GM18511 (cell line): ENCODE results near the gene PPP1R15B.
"Not testable (repeated sequence)": the region's sequence is repeated elsewhere in the genome, so short reads cannot be mapped to it uniquely, and the experiment has no call there.

Experiments
- ATAC-seq: cut with Tn5 transposase; IDR thresholded peaks from one replicate; pipeline ENCODE4 v1.9.1; 2021; ENCODE audit warnings: mild to moderate bottlenecking, moderate library complexity; ENCODE audit not compliant: unreplicated experiment

PPP1R15B gene

DNA sequence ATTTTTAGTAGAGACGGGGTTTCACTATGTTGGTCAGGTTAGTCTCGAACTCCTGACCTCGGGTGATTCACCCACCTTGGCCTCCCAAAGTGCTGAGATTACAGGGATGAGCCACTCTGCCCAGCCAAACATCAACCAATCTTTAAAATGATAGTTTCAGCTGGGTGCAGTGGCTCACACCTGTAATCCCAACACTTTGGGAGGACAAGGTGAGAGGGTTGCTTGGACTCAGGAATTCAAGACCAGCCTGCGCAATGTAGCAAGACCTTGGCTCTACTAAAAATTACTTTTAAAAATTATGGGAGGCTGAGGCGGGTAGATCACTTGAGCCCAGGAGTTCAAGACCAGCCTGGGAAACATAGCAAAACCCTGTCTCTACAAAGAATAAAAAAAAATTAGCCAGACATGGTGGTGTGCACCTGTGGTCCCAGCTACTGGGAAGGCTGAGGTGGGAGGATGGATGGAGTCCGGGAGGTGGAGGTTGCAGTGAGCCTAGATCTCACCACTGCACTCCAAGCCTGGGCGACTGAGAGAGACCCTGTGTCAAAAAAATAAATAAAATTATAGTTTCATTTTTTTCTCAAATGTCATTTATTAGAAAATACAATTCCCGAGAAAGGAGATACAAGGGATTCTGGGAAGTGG, 10.6 kb upstream of the PPP1R15B start:
- not testable (repeated sequence) for ATAC-seq

- ATAC-seq = no peak
Measured at GRCh38 chr1:204421441-204421840, 9.8 kb upstream of the PPP1R15B start.

GRCh38 chr1:204420039-204421004, 8.7 kb upstream of the PPP1R15B start:
- ATAC-seq = no peak

DNA sequence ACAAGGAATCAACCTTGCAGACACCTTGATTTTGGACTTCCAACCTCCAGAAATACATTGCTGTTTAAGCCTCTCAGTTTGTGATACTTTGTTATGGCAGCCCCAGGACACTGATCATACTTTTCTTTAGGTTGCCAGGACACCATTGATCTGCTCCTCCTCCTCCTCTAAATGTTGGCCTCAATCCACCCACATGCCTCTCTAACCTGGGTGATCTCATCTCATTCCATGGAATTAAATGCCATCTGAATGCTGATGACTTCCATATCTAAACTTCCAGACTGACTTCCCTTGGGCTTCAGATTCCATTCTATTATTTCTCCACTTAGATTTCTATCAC, 7.4 kb upstream of the PPP1R15B start:
- ATAC-seq = no peak

- no peak for ATAC-seq
Measured at GRCh38 chr1:204418174-204419063, 6.8 kb upstream of the PPP1R15B start.

DNA sequence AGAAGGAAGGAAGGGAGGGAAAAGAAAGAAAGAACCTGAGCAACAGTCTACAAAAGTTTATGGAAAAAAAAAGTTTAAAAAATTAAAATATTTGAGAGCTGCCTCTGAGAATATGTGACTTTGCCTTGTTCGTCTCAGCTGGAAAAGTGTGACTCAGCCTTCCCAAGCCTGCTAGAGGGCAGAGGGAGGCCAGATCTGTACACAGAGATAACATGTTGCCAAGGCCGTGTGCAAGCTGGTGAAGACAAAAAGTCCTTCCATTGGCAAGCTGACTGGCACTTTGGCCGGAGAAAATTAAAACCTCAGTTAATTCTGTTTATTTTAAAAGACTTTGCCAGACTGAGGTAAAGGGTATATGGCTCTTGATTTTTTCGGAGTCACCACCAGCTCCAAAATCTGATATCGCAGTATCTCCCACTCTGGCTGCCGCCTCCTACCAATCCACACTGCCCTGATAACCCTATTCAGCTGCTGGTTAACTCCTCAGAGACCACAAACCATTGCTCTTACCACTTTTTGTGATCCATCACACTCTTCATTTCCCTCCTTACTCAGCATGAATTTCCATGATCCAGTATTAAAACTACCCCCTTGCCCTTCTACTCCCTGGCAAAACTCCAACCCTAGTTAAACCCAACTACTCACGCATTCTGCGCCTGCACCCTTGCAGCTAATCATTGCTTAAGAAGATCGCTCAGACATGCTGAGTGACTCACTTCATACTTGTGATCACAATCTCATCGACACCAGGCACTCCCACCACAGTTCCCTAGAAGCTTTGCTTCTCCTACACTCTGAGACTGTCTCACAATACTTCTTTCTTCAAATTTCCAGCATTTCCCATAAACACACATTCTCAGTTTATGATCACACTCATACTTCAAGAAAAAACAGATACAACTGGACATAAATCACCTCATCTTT, 5.7 kb upstream of the PPP1R15B start:
- ATAC-seq = no peak

- no peak for ATAC-seq
Measured at GRCh38 chr1:204416589-204417073, 5.0 kb upstream of the PPP1R15B start.

GRCh38 chr1:204415351-204415750, 3.7 kb upstream of the PPP1R15B start:
- no peak for ATAC-seq

DNA sequence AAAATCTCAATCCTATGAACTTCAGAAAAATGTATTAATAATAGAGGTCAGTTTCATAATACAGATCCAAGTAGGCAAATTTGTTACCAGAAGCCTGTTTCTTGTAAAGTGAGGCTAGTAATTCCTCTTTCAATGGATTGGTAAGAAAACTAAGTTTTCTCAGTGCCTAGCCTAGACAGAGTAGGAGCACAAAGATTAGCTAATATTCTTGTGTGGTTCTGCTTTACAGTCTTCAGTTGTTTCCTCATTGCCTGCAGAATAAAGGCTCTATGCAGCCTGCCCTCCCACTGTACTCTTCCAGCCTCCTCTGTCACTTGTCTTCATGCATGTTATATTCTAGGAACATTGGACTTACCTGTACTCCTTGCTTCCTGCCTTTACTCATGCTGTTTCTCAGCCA, 2.4 kb upstream of the PPP1R15B start:
- ATAC-seq = no peak

DNA sequence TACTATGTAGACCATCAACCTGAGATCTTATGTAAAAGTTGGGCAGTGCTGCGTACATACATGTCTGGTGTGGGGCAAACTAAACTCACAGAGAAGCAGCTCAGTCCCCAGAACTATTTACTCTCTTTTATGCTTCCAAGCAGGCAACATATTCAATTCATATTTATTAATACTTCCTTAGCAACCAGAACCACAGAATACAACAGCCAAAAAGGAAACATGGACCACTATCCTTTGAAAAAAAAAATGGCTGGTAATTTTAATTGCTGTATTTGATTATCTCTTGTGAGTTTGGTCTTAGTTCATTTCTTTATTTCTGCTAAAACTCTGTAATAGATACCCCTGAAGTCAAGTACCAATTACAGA, 1.5 kb upstream of the PPP1R15B start:
- ATAC-seq = no peak

GRCh38 chr1:204410688-204411450, 748 bp downstream of the PPP1R15B start:
- ATAC-seq = peak; percentile 43

GRCh38 chr1:204409836-204410687, 1.6 kb downstream of the PPP1R15B start:
- no peak for ATAC-seq

- ATAC-seq = no peak
Measured at GRCh38 chr1:204409123-204409522, 2.5 kb downstream of the PPP1R15B start.

DNA sequence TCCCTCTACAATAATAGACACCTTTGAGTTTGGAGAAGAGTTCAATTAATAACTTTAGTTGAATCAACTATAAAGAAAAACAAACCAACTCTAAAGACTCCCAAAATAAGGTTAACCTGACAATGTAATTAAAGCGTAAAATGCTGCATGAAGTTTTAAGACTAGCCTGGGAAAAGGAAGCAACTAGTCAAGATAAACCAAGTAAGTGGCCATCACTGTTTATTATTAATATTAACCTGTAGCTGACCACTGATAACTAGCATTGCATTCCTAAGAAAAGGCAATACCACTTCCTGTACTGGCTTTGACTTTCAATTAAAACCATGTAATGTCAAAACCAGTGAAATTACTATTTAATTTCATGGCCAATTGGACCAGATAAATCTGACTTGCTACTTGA, 3.0 kb downstream of the PPP1R15B start:
- no peak for ATAC-seq

DNA sequence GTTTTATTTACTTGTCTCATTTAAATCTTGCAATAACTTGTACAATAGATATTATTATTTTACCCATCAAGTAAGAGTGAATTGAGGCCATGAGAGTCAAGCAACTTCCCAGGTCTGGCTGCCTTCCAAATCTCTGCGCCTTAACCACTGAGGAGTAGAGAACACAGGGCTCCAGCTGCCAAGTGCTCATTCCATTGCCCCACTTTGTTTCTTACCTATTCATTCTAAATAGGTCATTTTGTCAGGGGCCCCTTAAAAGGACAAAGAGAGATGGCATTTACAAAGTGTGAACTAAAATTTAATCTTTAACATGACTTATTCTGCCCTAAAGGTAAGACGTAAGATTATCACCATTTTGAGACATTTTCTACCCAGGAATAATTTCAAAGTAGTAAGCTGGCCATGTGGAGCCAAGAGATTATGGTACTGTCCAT, 3.5 kb downstream of the PPP1R15B start:
- no peak for ATAC-seq

DNA sequence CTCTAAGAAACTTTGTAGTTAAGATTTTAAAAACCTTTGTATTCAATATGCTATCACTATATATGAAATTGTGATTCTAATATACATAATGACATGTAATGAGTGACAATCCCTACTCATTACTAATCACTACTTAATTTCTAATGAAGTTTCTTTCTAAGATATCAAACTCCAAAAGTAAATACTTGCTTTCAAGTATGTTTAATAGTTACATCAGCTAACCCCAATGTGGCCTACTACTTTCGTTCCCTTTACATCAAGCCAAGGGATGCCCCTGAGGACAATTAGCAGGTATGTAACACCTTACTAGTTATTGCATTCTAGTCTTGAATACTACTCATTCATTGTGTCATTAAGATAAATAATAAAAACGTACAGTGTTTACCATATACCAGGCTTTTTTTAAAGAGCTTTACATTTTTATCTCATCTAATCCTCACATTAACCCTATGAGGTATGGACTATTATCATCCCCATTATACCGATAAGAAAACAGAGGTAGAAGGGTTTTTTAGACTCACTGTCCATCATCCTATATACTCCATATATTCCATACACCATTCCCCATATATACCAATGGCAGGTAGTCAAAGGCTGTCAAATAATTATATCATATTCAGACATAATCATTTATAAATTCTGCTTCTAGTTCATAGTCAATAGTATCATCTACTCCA, 4.2 kb downstream of the PPP1R15B start:
- no peak for ATAC-seq

GRCh38 chr1:204406621-204407020, 5.0 kb downstream of the PPP1R15B start:
- no peak for ATAC-seq

- ATAC-seq = no peak
Measured at GRCh38 chr1:204405988-204406387, 5.6 kb downstream of the PPP1R15B start.
